ENCODE results near the gene CHPF.

DNA sequence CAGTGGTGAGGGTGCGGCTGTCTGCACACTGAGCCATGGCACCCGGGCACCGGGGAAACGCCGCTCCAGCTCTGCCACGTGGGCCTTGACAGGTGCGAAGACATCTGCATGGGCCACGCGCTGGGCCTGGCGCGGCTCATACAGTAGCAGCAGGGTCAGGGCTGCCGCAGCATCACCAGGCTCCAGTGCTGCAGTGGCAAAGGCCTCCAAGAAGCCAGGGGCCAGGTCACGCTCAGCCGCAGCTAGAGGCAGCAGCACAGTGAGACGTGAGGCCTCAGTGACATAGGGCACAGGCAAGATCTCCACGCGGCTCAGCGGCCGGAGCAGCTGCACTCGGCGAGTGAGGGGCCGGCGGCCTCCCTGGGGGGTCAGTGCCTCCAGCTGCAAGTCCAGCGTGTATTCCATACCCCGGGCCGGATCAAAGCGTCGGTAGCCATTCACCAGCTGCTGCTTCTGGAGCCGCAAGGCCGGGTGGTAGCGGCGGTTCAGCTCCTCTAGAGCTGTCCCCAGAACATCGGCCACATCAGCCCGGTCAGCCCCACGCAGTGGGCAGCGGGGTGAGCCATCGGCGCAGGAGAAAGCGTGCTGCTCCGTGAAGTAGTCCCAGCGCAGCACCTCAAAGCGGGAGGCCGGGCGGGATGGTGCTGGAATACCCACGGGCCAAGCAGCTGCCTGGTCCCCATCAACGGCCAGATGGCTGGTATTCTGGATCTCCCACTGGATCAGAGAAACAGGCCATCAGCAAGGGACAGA is 3.5 kb downstream of the CHPF start:
- TF ChIP-seq YY1 (IDR thresholded peaks at IDR 0.05; ENCODE audit: insufficient read depth, insufficient read length) = no peak
- no peak for TF ChIP-seq SUZ12 (IDR thresholded peaks at IDR 0.05; ENCODE audit: extremely low read depth, insufficient read depth, insufficient read length)
